Caco-2 (cell line): ENCODE measurements around the gene PSMB4. TPM values are rescaled to one million over a fixed set of nuclear protein-coding genes. Genes with fewer than 3 reads are reported as not detected.
A peak's percentile ranks its signal among the peaks of the same experiment; 100 is the strongest.

ENCODE experiments used
- BruUV-seq: library from RNA; stranded (reverse); fragments of 400-500 nt; replicated peaks from 2 replicates; lab custom pipeline; 2021; lab: Mats Ljungman, UMichigan
- CTCF ChIA-PET: fragments of 300-600 bp; sonication (Branson Sonifier 250); formaldehyde crosslinking; loops from one replicate; lab custom pipeline; 2022; ENCODE audit warnings: antibody characterized with exemption; lab: Charles Lee
- POLR2A ChIA-PET: fragments of 300-600 bp; sonication (Branson Sonifier 250); formaldehyde crosslinking; loops from one replicate; lab custom pipeline; 2022; ENCODE audit warnings: antibody characterized with exemption; lab: Charles Lee
- DNase-seq, 2 experiments: peaks; one replicate each; pipeline versions ENCODE4 v3.0.0 to v3.0.0-alpha.2; 2020 to 2022
- H3K27me3 ChIP-seq: replicated peaks from 2 replicates; pipeline ENCODE4 v1.6.0; 2011; ENCODE audit warnings: low read length; ENCODE audit not compliant: control insufficient read depth, insufficient read depth
- H3K36me3 ChIP-seq: 2 replicates; pipeline ENCODE4 v1.5.1; 2011; ENCODE audit warnings: low read length; ENCODE audit not compliant: control insufficient read depth, insufficient read depth
- H3K4me1 ChIP-seq: fragments of 250-450 bp; sonication (Bioruptor Pico); 2 replicates; pipeline ENCODE4 v1.5.1; 2020; ENCODE audit warnings: mild to moderate bottlenecking
- H3K4me3 ChIP-seq: 2 replicates; pipeline ENCODE4 v1.5.1; 2011; ENCODE audit warnings: low read depth, mild to moderate bottlenecking, control low read depth, low read length
- H3K9me3 ChIP-seq: fragments of 250-450 bp; sonication (Bioruptor Pico); 2 replicates; pipeline ENCODE4 v1.5.1; 2020; ENCODE audit warnings: mild to moderate bottlenecking, moderate library complexity
- H3K27ac Mint-ChIP-seq: one replicate; pipeline ENCODE4 v1.8.0; 2022; ENCODE audit warnings: mixed read lengths; ENCODE audit not compliant: unreplicated experiment
- H3K27me3 Mint-ChIP-seq: one replicate; pipeline ENCODE4 v1.8.0; 2022; ENCODE audit warnings: mixed read lengths; ENCODE audit not compliant: insufficient read depth, unreplicated experiment
- H3K36me3 Mint-ChIP-seq: one replicate; pipeline ENCODE4 v1.8.0; 2022; ENCODE audit warnings: mild to moderate bottlenecking, mixed read lengths; ENCODE audit not compliant: insufficient read depth, unreplicated experiment
- H3K4me1 Mint-ChIP-seq: one replicate; pipeline ENCODE4 v1.8.0; 2022; ENCODE audit warnings: low read depth, mixed read lengths; ENCODE audit not compliant: unreplicated experiment
- H3K4me3 Mint-ChIP-seq: one replicate; pipeline ENCODE4 v1.8.0; 2022; ENCODE audit warnings: mild to moderate bottlenecking, moderate library complexity, mixed read lengths; ENCODE audit not compliant: unreplicated experiment
- H3K9me3 Mint-ChIP-seq: one replicate; pipeline ENCODE4 v1.8.0; 2022; ENCODE audit warnings: mixed read lengths; ENCODE audit not compliant: unreplicated experiment
- CTCF ChIP-seq, 2 experiments: fragments of 200-600 bp in 1 of 2; IDR thresholded peaks; 1 replicate in 1 of 2; 2 replicates in 1 of 2; pipeline versions ENCODE4 v1.5.1 to v1.8.0; 2011 to 2022; ENCODE audit warnings: antibody characterized with exemption in 1 of 2, control low read depth in 1 of 2, inconsistent platforms in 1 of 2, low read depth in 1 of 2, low read length in 1 of 2, mild to moderate bottlenecking in 1 of 2, moderate library complexity in 1 of 2; ENCODE audit not compliant: insufficient read depth in 1 of 2, severe bottlenecking in 1 of 2, unreplicated experiment in 1 of 2
- intact Hi-C: fragments of 100-400 bp; cut with micrococcal nuclease; formaldehyde crosslinking; loops from one replicate; pipeline ENCODE4 v1.10.0; 2022; ENCODE audit not compliant: unreplicated experiment
- total RNA-seq: library from RNA; stranded (reverse); gene quantifications from 2 replicates; pipeline ENCODE4 v1.2.3, GENCODE V29; 2022

The PSMB4 gene
- total RNA-seq, 1 experiment from 2014 or later = 330 TPM

- POLR2A ChIA-PET = interaction anchor here (0.7 kb wide), 1 partner anchor 23 kb away, joined by 3 read pairs; no protein-coding TSS in a partner anchor
- no peaks in the 10 kb centered on the region for H3K9me3 ChIP-seq
- TF ChIP-seq CTCF (IDR thresholded peaks at IDR 0.05; ENCODE audit: insufficient read depth in 1 of 2, low read depth in 1 of 2, low read length in 1 of 2, severe bottlenecking in 1 of 2, unreplicated experiment in 1 of 2) = no peak
- CTCF ChIA-PET = no interaction called here
- peaks cover 13% of the 10 kb centered on the region for H3K4me1 Mint-ChIP-seq
- peaks cover 6% of the 10 kb centered on the region for H3K36me3 ChIP-seq
- intact Hi-C loops = loop anchor here (10.0 kb wide), 1 partner anchor 96 kb away; no protein-coding TSS in a partner anchor
- H3K27me3 ChIP-seq = no peaks in the 10 kb centered on the region
- H3K27ac Mint-ChIP-seq = peak overlapping the region; percentile 99
- no peak for DNase-seq
- no peaks in the 10 kb centered on the region for H3K9me3 Mint-ChIP-seq
- H3K4me3 Mint-ChIP-seq = peak overlapping the region; percentile 99
- H3K4me3 ChIP-seq = no peak overlapping the region
- H3K36me3 Mint-ChIP-seq = peaks cover 70% of the 10 kb centered on the region
- no TSS peak for BruUV-seq
- no peaks in the 10 kb centered on the region for H3K27me3 Mint-ChIP-seq
- H3K4me1 ChIP-seq = peaks cover 7% of the 10 kb centered on the region
These were observed 1.9 kb downstream of the PSMB4 start for GRCh38 chr1:151401125-151401788.

GRCh38 chr1:151401860-151402259, 2.5 kb downstream of the PSMB4 start:
- POLR2A ChIA-PET = interaction anchor here (0.7 kb wide), 1 partner anchor 22 kb away, joined by 3 read pairs; no protein-coding TSS in a partner anchor
- Mint-ChIP-seq H3K4me3 (no peak overlapping the region), H3K36me3 (peaks cover 73% of the 10 kb centered on the region), H3K9me3 (no peaks in the 10 kb centered on the region), H3K4me1 (peaks cover 13% of the 10 kb centered on the region), H3K27ac (no peak overlapping the region), H3K27me3 (no peaks in the 10 kb centered on the region)
- no peak for DNase-seq
- Histone ChIP-seq H3K27me3 (no peaks in the 10 kb centered on the region), H3K9me3 (no peaks in the 10 kb centered on the region), H3K36me3 (peaks cover 6% of the 10 kb centered on the region), H3K4me1 (peaks cover 7% of the 10 kb centered on the region), H3K4me3 (no peak overlapping the region)
- no peak for TF ChIP-seq CTCF (IDR thresholded peaks at IDR 0.05; ENCODE audit: insufficient read depth in 1 of 2, low read depth in 1 of 2, low read length in 1 of 2, severe bottlenecking in 1 of 2, unreplicated experiment in 1 of 2)
- intact Hi-C loops = loop anchor here (10.0 kb wide), 1 partner anchor 97 kb away; no protein-coding TSS in a partner anchor
- no TSS peak for BruUV-seq
- CTCF ChIA-PET = interaction anchor here (0.6 to 1.2 kb wide), 2 partner anchors 61 to 121 kb away, joined by 4 to 5 read pairs; no protein-coding TSS in a partner anchor

GRCh38 chr1:151402764-151403163, 3.4 kb downstream of the PSMB4 start:
- intact Hi-C loops = loop anchor here (10.0 kb wide), 1 partner anchor 98 kb away; no protein-coding TSS in a partner anchor
- TF ChIP-seq CTCF (IDR thresholded peaks at IDR 0.05; ENCODE audit: insufficient read depth in 1 of 2, low read depth in 1 of 2, low read length in 1 of 2, severe bottlenecking in 1 of 2, unreplicated experiment in 1 of 2) = no peak
- no peaks in the 10 kb centered on the region for H3K27me3 Mint-ChIP-seq
- H3K27ac Mint-ChIP-seq = no peak overlapping the region
- Histone ChIP-seq H3K27me3 (no peaks in the 10 kb centered on the region), H3K36me3 (peaks cover 6% of the 10 kb centered on the region), H3K4me1 (peaks cover 7% of the 10 kb centered on the region), H3K9me3 (no peaks in the 10 kb centered on the region), H3K4me3 (no peak overlapping the region)
- peaks cover 13% of the 10 kb centered on the region for H3K4me1 Mint-ChIP-seq
- CTCF ChIA-PET = interaction anchor here (1.2 kb wide), 1 partner anchor 62 kb away, joined by 5 read pairs; no protein-coding TSS in a partner anchor
- no peak for DNase-seq
- H3K4me3 Mint-ChIP-seq = no peak overlapping the region
- no peaks in the 10 kb centered on the region for H3K9me3 Mint-ChIP-seq
- POLR2A ChIA-PET = no interaction called here
- BruUV-seq = no TSS peak
- H3K36me3 Mint-ChIP-seq = peaks cover 82% of the 10 kb centered on the region
